ENCODE measurements around the gene KDM2B. TPM values are rescaled to one million over a fixed set of nuclear protein-coding genes. Genes with fewer than 3 reads are reported as not detected.

KDM2B gene
- total RNA-seq, 1 experiment from 2014 or later = 39.1 TPM

DNA sequence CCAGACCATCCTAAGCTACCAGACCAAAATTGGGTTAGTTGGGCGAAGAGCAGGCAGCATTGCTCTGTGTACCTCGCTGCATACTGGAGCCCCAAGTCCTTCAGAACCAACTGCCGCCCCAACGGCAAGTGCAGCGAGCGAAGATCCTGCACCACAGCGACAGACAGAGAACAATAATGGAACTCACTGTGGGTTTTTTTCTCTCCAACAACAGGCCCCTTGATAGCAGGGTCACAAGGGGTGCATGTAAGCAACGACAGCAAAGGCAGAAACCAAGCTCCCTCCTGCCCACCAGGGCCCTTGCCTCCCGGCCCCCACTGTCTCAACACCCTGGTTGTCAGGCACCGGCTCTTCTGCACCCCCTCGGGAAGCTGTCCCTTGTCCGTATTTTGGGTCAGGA, 141.9 kb downstream of the KDM2B start:
- Histone ChIP-seq H4K20me1 (ENCODE audit: insufficient read depth, low read depth, low read length) (no peaks in the 10 kb centered on the region), H3K9me2 (replicated peaks; ENCODE audit: insufficient read depth, low read length) (no peaks in the 10 kb centered on the region), H2AFZ (ENCODE audit: low read length) (no peak overlapping the region)

DNA sequence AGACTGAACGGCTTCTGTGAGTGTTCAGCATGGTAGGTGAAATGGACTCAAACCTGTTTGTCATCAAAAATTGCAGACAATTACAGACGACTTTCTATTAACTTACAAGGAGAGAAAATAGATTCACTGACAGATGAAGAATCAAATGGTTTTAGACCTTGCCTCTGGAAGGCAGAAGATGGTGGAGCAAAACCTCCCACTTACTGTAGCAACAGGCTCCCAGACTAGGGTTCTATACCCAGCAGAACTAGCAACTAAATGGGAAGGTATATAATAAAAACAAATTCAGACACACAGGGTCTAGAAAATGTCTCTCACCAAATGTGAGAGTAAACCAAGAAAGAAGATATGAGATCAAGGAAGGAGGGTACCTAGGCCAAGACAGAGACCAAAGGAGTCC, 144.1 kb downstream of the KDM2B start:
- Histone ChIP-seq H3K27ac (ENCODE audit: low read length) (no peak overlapping the region), H2AFZ (ENCODE audit: low read length) (no peak overlapping the region), H3K9me3 (ENCODE audit: low read length) (no peaks in the 10 kb centered on the region), H3K36me3 (ENCODE audit: insufficient read depth, low read length) (peaks cover 50% of the 10 kb centered on the region), H3K4me1 (ENCODE audit: low read length) (no peaks in the 10 kb centered on the region), H3K9ac (ENCODE audit: low read length) (no peak overlapping the region), H3K4me2 (ENCODE audit: low read depth, low read length, poor library complexity, severe bottlenecking) (no peak overlapping the region), H4K20me1 (ENCODE audit: insufficient read depth, low read depth, low read length) (no peaks in the 10 kb centered on the region), H3K27me3 (ENCODE audit: low read length) (no peaks in the 10 kb centered on the region), H3K4me3 (ENCODE audit: low read length) (no peak overlapping the region), H3K79me2 (ENCODE audit: low read length) (0 out of 2 replicates have a peak, but pooled peaks cover 3% of the 10 kb centered on the region), H3K9me2 (replicated peaks; ENCODE audit: insufficient read depth, low read length) (no peaks in the 10 kb centered on the region)
- no peak for DNase-seq

More for the DNA sequence above, 141.9 kb downstream of the KDM2B start:
- no peaks in the 10 kb centered on the region for H3K27me3 ChIP-seq (ENCODE audit: low read length)
- H3K36me3 ChIP-seq (ENCODE audit: insufficient read depth, low read length) = peaks cover 49% of the 10 kb centered on the region
- H3K9me3 ChIP-seq (ENCODE audit: low read length) = no peaks in the 10 kb centered on the region
- no peaks in the 10 kb centered on the region for H3K79me2 ChIP-seq (ENCODE audit: low read length)
- no peak overlapping the region for H3K4me2 ChIP-seq (ENCODE audit: low read depth, low read length, poor library complexity, severe bottlenecking)
- no peak overlapping the region for H3K27ac ChIP-seq (ENCODE audit: low read length)
- no peaks in the 10 kb centered on the region for H3K4me1 ChIP-seq (ENCODE audit: low read length)
- no peak overlapping the region for H3K9ac ChIP-seq (ENCODE audit: low read length)
- no peak for DNase-seq
- no peak overlapping the region for H3K4me3 ChIP-seq (ENCODE audit: low read length)

DNA sequence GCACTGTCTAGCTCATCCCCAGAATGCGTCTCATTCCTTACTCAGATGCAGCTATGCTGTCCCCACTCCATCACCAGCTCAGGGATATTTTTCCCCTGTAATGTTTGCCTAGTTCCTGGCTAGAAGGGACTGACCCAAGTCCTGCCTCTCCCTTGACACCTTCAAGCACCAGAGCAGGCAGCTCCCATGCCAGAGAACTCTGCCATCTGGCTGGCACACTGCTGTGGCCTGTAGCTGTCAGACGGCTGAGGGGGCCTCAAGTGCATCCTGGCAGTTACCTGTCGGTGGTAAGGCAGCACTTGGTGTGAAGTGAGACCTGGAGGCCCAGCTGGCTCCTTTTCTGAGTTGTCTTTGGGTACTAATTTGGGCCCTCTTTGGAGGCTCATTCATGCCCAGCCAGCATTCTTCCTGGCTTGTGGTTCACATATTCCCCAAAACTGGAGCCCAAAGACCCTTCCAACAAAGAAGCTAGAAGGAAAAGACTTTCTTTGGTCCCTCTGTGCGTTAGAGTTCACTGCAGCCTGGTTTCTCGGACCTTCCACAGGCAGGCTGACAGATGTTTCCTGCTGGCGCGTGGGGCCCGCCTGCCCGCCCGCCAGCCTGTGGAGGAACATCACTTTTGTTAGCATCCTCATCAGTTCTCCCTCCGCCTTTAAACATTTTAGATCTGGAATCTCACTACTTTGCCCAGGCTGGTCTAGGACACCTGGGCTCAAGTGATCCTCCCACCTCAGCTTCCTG, 147.9 kb downstream of the KDM2B start:
- Histone ChIP-seq H3K9me3 (ENCODE audit: low read length) (no peaks in the 10 kb centered on the region), H3K4me1 (ENCODE audit: low read length) (no peaks in the 10 kb centered on the region), H3K4me2 (ENCODE audit: low read depth, low read length, poor library complexity, severe bottlenecking) (no peak overlapping the region), H3K79me2 (ENCODE audit: low read length) (peaks cover 5% of the 10 kb centered on the region), H3K9ac (ENCODE audit: low read length) (no peak overlapping the region), H3K9me2 (replicated peaks; ENCODE audit: insufficient read depth, low read length) (no peaks in the 10 kb centered on the region), H4K20me1 (ENCODE audit: insufficient read depth, low read depth, low read length) (no peaks in the 10 kb centered on the region), H2AFZ (ENCODE audit: low read length) (no peak overlapping the region), H3K36me3 (ENCODE audit: insufficient read depth, low read length) (peaks cover 55% of the 10 kb centered on the region), H3K27ac (ENCODE audit: low read length) (no peak overlapping the region), H3K27me3 (ENCODE audit: low read length) (no peaks in the 10 kb centered on the region), H3K4me3 (ENCODE audit: low read length) (no peak overlapping the region)
- DNase-seq = no peak

DNA sequence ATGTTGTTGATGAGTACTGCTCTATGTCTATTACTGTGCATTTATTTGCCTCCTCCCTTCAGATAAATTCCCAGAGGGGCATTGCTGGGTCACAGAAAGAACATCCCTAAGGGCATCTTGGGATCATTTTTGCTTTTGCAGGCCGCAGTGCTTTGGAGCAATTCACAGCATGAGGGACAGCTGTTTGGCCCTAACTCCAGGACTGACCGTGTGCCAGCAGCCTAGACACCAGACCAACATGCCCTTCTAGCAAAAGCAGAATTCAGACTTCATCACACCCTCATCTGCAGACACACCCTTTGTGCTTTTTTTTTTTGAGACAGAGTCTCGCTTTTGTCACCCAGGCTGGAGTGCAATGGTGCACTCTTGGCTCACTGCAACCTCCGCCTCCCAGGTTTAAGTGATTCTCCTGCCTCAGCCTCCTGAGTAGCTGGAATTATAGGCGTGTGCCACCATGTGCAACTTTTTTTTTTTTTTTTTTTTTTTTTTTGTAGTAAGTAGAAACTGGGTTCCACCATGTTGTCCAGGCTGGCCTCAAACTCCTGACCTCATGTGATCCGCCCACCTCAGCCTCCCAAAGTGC, 149.9 kb downstream of the KDM2B start:
- Histone ChIP-seq H3K36me3 (ENCODE audit: insufficient read depth, low read length) (peaks cover 58% of the 10 kb centered on the region), H2AFZ (ENCODE audit: low read length) (no peak overlapping the region), H3K9ac (ENCODE audit: low read length) (no peak overlapping the region), H4K20me1 (ENCODE audit: insufficient read depth, low read depth, low read length) (0 out of 2 replicates have a peak, but pooled peaks cover 2% of the 10 kb centered on the region), H3K79me2 (ENCODE audit: low read length) (peaks cover 16% of the 10 kb centered on the region), H3K4me1 (ENCODE audit: low read length) (peaks cover 5% of the 10 kb centered on the region), H3K9me2 (replicated peaks; ENCODE audit: insufficient read depth, low read length) (no peaks in the 10 kb centered on the region), H3K9me3 (ENCODE audit: low read length) (no peaks in the 10 kb centered on the region), H3K4me2 (ENCODE audit: low read depth, low read length, poor library complexity, severe bottlenecking) (no peak overlapping the region), H3K27me3 (ENCODE audit: low read length) (no peaks in the 10 kb centered on the region), H3K4me3 (ENCODE audit: low read length) (no peak overlapping the region), H3K27ac (ENCODE audit: low read length) (no peak overlapping the region)
- DNase-seq = no peak

DNA sequence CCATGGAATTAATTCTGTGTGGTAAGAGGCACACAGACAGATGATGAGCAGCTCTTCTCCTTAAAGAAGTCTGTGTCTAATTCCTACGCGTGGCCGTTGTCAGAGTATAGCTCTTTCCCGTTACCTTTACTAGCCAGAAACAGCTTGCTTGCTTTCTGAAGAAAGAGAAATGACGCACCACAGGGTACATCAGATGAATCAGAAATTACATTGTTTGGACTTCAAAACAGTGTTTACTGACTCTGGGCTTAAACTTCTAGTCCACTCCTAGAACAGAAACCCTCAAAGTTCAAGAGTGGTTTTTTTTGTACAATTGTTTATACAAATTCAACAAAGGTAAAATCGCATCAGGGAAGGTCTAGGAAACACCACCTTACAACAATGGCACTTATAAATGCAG, 151.9 kb downstream of the KDM2B start:
- no peaks in the 10 kb centered on the region for H3K9me3 ChIP-seq (ENCODE audit: low read length)
- no peak overlapping the region for H3K4me3 ChIP-seq (ENCODE audit: low read length)
- no peak overlapping the region for H3K4me2 ChIP-seq (ENCODE audit: low read depth, low read length, poor library complexity, severe bottlenecking)
- H3K79me2 ChIP-seq (ENCODE audit: low read length) = peaks cover 18% of the 10 kb centered on the region
- H4K20me1 ChIP-seq (ENCODE audit: insufficient read depth, low read depth, low read length) = 0 out of 2 replicates have a peak, but pooled peaks cover 3% of the 10 kb centered on the region
- H3K27me3 ChIP-seq (ENCODE audit: low read length) = no peaks in the 10 kb centered on the region
- H3K9me2 ChIP-seq (replicated peaks; ENCODE audit: insufficient read depth, low read length) = no peaks in the 10 kb centered on the region
- no peak for DNase-seq
- H2AFZ ChIP-seq (ENCODE audit: low read length) = no peak overlapping the region
- H3K27ac ChIP-seq (ENCODE audit: low read length) = no peak overlapping the region
- H3K9ac ChIP-seq (ENCODE audit: low read length) = no peak overlapping the region
- H3K36me3 ChIP-seq (ENCODE audit: insufficient read depth, low read length) = peaks cover 69% of the 10 kb centered on the region
- H3K4me1 ChIP-seq (ENCODE audit: low read length) = peaks cover 18% of the 10 kb centered on the region

DNA sequence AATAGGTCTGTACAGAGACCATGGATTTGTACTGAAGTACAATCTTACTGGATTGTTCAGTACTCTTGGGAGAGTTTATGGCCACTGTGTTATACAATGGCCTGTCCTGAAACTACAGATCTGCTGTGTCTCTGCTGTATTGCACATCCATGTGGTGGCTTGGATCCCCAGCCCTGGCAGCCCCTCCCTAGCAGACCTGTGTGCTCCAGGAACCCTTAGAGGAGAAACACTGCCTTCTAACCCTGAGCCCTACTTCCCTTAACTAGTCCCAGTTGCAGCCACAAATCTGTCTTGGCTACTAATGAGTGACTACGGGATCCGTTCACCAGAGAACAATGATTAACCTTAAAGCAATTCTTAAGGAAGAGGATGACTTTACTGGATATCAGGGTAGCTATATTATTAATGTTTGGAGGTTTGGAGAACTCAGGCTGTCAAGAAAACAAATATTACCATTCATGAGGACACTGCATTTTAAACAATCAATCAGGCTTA, 153.2 kb downstream of the KDM2B start:
- H3K9me3 ChIP-seq (ENCODE audit: low read length) = no peaks in the 10 kb centered on the region
- H3K4me2 ChIP-seq (ENCODE audit: low read depth, low read length, poor library complexity, severe bottlenecking) = no peak overlapping the region
- no peak overlapping the region for H3K9ac ChIP-seq (ENCODE audit: low read length)
- H3K4me3 ChIP-seq (ENCODE audit: low read length) = no peak overlapping the region
- H3K4me1 ChIP-seq (ENCODE audit: low read length) = peaks cover 18% of the 10 kb centered on the region
- H3K27me3 ChIP-seq (ENCODE audit: low read length) = no peaks in the 10 kb centered on the region
- H4K20me1 ChIP-seq (ENCODE audit: insufficient read depth, low read depth, low read length) = 0 out of 2 replicates have a peak, but pooled peaks cover 3% of the 10 kb centered on the region
- peaks cover 73% of the 10 kb centered on the region for H3K36me3 ChIP-seq (ENCODE audit: insufficient read depth, low read length)
- H3K9me2 ChIP-seq (replicated peaks; ENCODE audit: insufficient read depth, low read length) = no peaks in the 10 kb centered on the region
- H2AFZ ChIP-seq (ENCODE audit: low read length) = no peak overlapping the region
- peaks cover 14% of the 10 kb centered on the region for H3K79me2 ChIP-seq (ENCODE audit: low read length)
- H3K27ac ChIP-seq (ENCODE audit: low read length) = 0 out of 2 replicates have a peak overlapping the region, but pooled peaks have one; percentile 28
- no peak for DNase-seq

DNA sequence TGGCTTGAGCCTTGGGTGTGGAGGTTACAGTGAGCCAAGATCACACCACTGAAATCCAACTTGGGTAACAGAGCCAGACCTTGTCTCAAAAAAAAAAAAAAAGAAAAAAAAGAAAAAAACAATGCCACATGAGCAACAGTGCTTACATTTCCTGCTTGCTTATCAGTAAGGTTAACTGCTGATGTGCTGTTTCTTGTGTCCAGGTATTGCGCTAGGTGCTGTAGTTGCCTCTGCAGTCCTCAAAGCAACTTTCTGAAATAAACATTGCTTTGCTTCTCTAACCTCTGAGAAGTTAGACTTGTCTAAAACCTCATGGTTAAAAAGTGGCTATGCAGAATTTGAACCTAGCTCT, 156.2 kb downstream of the KDM2B start:
- H3K9ac ChIP-seq (ENCODE audit: low read length) = no peak overlapping the region
- H3K4me2 ChIP-seq (ENCODE audit: low read depth, low read length, poor library complexity, severe bottlenecking) = peak overlapping the region; percentile 11
- peaks cover 22% of the 10 kb centered on the region for H3K79me2 ChIP-seq (ENCODE audit: low read length)
- DNase-seq = no peak
- H3K9me2 ChIP-seq (replicated peaks; ENCODE audit: insufficient read depth, low read length) = no peaks in the 10 kb centered on the region
- peaks cover 18% of the 10 kb centered on the region for H3K4me1 ChIP-seq (ENCODE audit: low read length)
- H3K4me3 ChIP-seq (ENCODE audit: low read length) = no peak overlapping the region; the same call in 1 of the 2 replicates
- peaks cover 81% of the 10 kb centered on the region for H3K36me3 ChIP-seq (ENCODE audit: insufficient read depth, low read length)
- H4K20me1 ChIP-seq (ENCODE audit: insufficient read depth, low read depth, low read length) = 0 out of 2 replicates have a peak, but pooled peaks cover 3% of the 10 kb centered on the region
- no peak overlapping the region for H2AFZ ChIP-seq (ENCODE audit: low read length)
- H3K27me3 ChIP-seq (ENCODE audit: low read length) = no peaks in the 10 kb centered on the region
- no peaks in the 10 kb centered on the region for H3K9me3 ChIP-seq (ENCODE audit: low read length)
- H3K27ac ChIP-seq (ENCODE audit: low read length) = peak overlapping the region; percentile 92

Data from Karpas-422 (cell line).